SK-N-SH (cell line): ENCODE results near the gene TCP10L.

Experiments used
- POLR2AphosphoS5 ChIP-seq: IDR thresholded peaks from 2 replicates; pipeline ENCODE4 v1.6.1; 2012; ENCODE audit warnings: low read depth, low read length
- TF ChIP-seq, protein P1 (sequence below): IDR thresholded peaks from 2 replicates; pipeline ENCODE4 v1.4.0; 2012; ENCODE audit warnings: low read depth

DNA sequence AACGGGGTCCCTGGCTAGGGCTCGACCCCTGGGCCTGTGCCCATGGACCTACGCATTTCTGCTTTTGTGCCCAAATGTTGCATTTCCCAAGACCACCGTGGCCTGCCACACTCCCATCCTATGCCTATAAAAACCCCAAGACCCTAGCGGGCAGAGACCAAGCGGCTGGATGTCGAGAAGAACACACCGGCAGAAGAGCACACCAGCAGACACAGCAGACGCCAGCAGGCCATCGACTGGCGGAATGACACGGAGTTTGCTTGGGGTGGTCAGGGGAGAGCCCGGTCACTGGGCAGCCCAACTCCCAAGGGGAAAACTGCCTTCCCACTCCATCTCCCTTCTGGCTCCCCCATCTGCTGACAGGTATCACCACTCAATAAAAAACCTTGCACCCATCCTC lies 4.4 kb downstream of the TCP10L start:
- no peak for TF ChIP-seq POLR2AphosphoS5
- TF ChIP-seq, protein P1, sequence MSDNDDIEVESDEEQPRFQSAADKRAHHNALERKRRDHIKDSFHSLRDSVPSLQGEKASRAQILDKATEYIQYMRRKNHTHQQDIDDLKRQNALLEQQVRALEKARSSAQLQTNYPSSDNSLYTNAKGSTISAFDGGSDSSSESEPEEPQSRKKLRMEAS = no peak
